ENCODE results near the gene PLCB1. TPM values are rescaled to one million over a fixed set of nuclear protein-coding genes. Genes with fewer than 3 reads are reported as not detected.

The PLCB1 gene
- total and polyA plus RNA-seq, 2 experiments from 2014 or later = 14.9 to 20.7 TPM

- Histone ChIP-seq H3F3A (replicated peaks; ENCODE audit: low read depth) (no peaks in the 10 kb centered on the region), H4K20me1 (replicated peaks; ENCODE audit: insufficient read depth) (no peaks in the 10 kb centered on the region), H3K27ac (ENCODE audit: low read depth) (no peak overlapping the region), H3K9me2 (ENCODE audit: insufficient read depth) (no peaks in the 10 kb centered on the region), H3K79me2 (replicated peaks; ENCODE audit: insufficient read depth) (no peaks in the 10 kb centered on the region), H3K27me3 (ENCODE audit: insufficient read depth) (peaks cover 3% of the 10 kb centered on the region), H3K4me1 (ENCODE audit: insufficient read depth) (peaks cover 37% of the 10 kb centered on the region), H3K4me3 (no peak overlapping the region), H2AFZ (no peak overlapping the region), H3K4me2 (no peak overlapping the region), H3K36me3 (ENCODE audit: insufficient read depth) (no peaks in the 10 kb centered on the region)
- H3K9me3 Mint-ChIP-seq = no peaks in the 10 kb centered on the region
- no peak for ATAC-seq
- TF ChIP-seq ZNF114 (CRISPR knock-in tag; IDR thresholded peaks at IDR 0.05) = no peak
- no peak for TF ChIP-seq NANOG (IDR thresholded peaks at IDR 0.05; ENCODE audit: borderline replicate concordance)
- TF ChIP-seq EZH2phosphoT487 (IDR thresholded peaks at IDR 0.05; ENCODE audit: unreplicated experiment) = no peak
- TF ChIP-seq ETS1 (IDR thresholded peaks at IDR 0.05) = no peak
- no peak for TF ChIP-seq EZH2 (IDR thresholded peaks at IDR 0.05; ENCODE audit: low read depth, unreplicated experiment)
- TF ChIP-seq, protein P1, sequence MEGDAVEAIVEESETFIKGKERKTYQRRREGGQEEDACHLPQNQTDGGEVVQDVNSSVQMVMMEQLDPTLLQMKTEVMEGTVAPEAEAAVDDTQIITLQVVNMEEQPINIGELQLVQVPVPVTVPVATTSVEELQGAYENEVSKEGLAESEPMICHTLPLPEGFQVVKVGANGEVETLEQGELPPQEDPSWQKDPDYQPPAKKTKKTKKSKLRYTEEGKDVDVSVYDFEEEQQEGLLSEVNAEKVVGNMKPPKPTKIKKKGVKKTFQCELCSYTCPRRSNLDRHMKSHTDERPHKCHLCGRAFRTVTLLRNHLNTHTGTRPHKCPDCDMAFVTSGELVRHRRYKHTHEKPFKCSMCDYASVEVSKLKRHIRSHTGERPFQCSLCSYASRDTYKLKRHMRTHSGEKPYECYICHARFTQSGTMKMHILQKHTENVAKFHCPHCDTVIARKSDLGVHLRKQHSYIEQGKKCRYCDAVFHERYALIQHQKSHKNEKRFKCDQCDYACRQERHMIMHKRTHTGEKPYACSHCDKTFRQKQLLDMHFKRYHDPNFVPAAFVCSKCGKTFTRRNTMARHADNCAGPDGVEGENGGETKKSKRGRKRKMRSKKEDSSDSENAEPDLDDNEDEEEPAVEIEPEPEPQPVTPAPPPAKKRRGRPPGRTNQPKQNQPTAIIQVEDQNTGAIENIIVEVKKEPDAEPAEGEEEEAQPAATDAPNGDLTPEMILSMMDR (conservative IDR thresholded peaks at IDR 0.05; ENCODE audit: low read depth in 2 of 2) = no peak
- TF ChIP-seq CREB1 (CRISPR knock-in tag; IDR thresholded peaks at IDR 0.05; ENCODE audit: low read depth) = no peak
- TF ChIP-seq POLR2AphosphoS5 (IDR thresholded peaks at IDR 0.05; ENCODE audit: low read depth) = no peak
- TF ChIP-seq STAT1 (IDR thresholded peaks at IDR 0.05; ENCODE audit: unreplicated experiment) = no peak
- no peak for TF ChIP-seq JUNB (IDR thresholded peaks at IDR 0.05; ENCODE audit: unreplicated experiment)
- TF ChIP-seq ZNF331 (CRISPR knock-in tag; IDR thresholded peaks at IDR 0.05; ENCODE audit: low read depth) = no peak
- no peak for TF ChIP-seq ZNF462 (CRISPR knock-in tag; IDR thresholded peaks at IDR 0.05)
- no peak for TF ChIP-seq REST (IDR thresholded peaks at IDR 0.05; ENCODE audit: unreplicated experiment)
- H3K4me1 Mint-ChIP-seq = peaks cover 22% of the 10 kb centered on the region
- no peak overlapping the region for H3K4me3 Mint-ChIP-seq
- no peak overlapping the region for H3K27ac Mint-ChIP-seq
- H3K27me3 Mint-ChIP-seq (ENCODE audit: insufficient read depth, low read depth, poor library complexity) = peaks cover 3% of the 10 kb centered on the region
- no peak for DNase-seq (ENCODE audit: low spot score)
- no peaks in the 10 kb centered on the region for H3K36me3 Mint-ChIP-seq (ENCODE audit: low read depth)
Observed at GRCh38 chr20:8124639-8125038, 7.4 kb upstream of the PLCB1 start.
